NB4 (cell line): ENCODE data around the gene LDLRAD4.

Source experiments
- DNase-seq: peaks from one replicate; pipeline ENCODE4 v3.0.0; 2010; ENCODE audit warnings: low read depth
- H3K4me3 ChIP-seq: one replicate; pipeline ENCODE4 v1.5.1; 2011; ENCODE audit warnings: mild to moderate bottlenecking, low read depth, low read length, moderate library complexity
- CTCF ChIP-seq: IDR thresholded peaks from one replicate; pipeline ENCODE4 v1.5.1; 2012; ENCODE audit warnings: low read depth, low read length
- MAX ChIP-seq: IDR thresholded peaks from 2 replicates; pipeline ENCODE4 v1.6.1; 2011; ENCODE audit warnings: low read depth, low read length
- MYC ChIP-seq: IDR thresholded peaks from 2 replicates; pipeline ENCODE4 v1.6.1; 2011; ENCODE audit warnings: low read depth, low read length
- POLR2A ChIP-seq: IDR thresholded peaks from 2 replicates; pipeline ENCODE4 v1.6.1; 2011; ENCODE audit warnings: mild to moderate bottlenecking; ENCODE audit not compliant: insufficient read length; ENCODE audit errors: extremely low read depth

Gene LDLRAD4

GRCh38 chr18:13525381-13526029 lies 306.9 kb downstream of the LDLRAD4 start:
- no peak for DNase-seq
- no peak for TF ChIP-seq CTCF
- TF ChIP-seq MAX, result no peak
- TF ChIP-seq POLR2A, result no peak
- TF ChIP-seq MYC, result no peak
- H3K4me3 ChIP-seq, result no peak overlapping the region

- H3K4me3 ChIP-seq, result no peak overlapping the region
- no peak for DNase-seq
- TF ChIP-seq CTCF (no peak), MAX (no peak), POLR2A (no peak), MYC (no peak)
Observed at GRCh38 chr18:13526519-13526918, 308.0 kb downstream of the LDLRAD4 start.

- no peak for DNase-seq
- no peak overlapping the region for H3K4me3 ChIP-seq
- no peak for TF ChIP-seq POLR2A
- TF ChIP-seq MYC, result no peak
Observed at GRCh38 chr18:13527256-13527655, 308.7 kb downstream of the LDLRAD4 start.

- no peak overlapping the region for H3K4me3 ChIP-seq
- TF ChIP-seq MYC (no peak), MAX (no peak), POLR2A (no peak), CTCF (no peak)
Observed at GRCh38 chr18:13527730-13528129, 309.2 kb downstream of the LDLRAD4 start.

GRCh38 chr18:13528739-13529392 lies 310.3 kb downstream of the LDLRAD4 start:
- DNase-seq, result no peak
- no peak overlapping the region for H3K4me3 ChIP-seq
- TF ChIP-seq MAX (no peak), CTCF (no peak), POLR2A (no peak), MYC (no peak)

More at GRCh38 chr18:13527730-13528129, 309.2 kb downstream of the LDLRAD4 start:
- DNase-seq, result no peak

GRCh38 chr18:13530033-13530878 lies 311.7 kb downstream of the LDLRAD4 start:
- no peak for DNase-seq
- no peak overlapping the region for H3K4me3 ChIP-seq
- TF ChIP-seq CTCF (no peak), MAX (no peak), POLR2A (no peak), MYC (no peak)
